GM12878 (cell line): ENCODE data around the gene CILP2. TPM values are rescaled to one million over a fixed set of nuclear protein-coding genes. Genes with fewer than 3 reads are reported as not detected.

Experiments
- ATAC-seq: fragments of 200-7000 bp; cut with Tn5 transposase; 3 replicates; pipeline ENCODE4 v1.9.1; 2020; ENCODE audit warnings: mild to moderate bottlenecking, moderate library complexity
- BruUV-seq: library from RNA; stranded (reverse); fragments of 400-500 nt; replicated peaks from 2 replicates; lab custom pipeline; 2021; lab: Mats Ljungman, UMichigan
- CTCF ChIA-PET: fragments of 300-600 bp; sonication (Branson Sonifier 250); formaldehyde crosslinking; extraction: SDS; loops from one replicate; lab custom pipeline; 2021; ENCODE audit warnings: inconsistent platforms; lab: Yijun Ruan, JAX
- POLR2A ChIA-PET: fragments of 350-600 bp; formaldehyde crosslinking; extraction: SDS; loops from one replicate; lab custom pipeline; 2021; ENCODE audit warnings: inconsistent platforms; lab: Charles Lee
- RAD21 ChIA-PET: fragments of 300-600 bp; sonication (Branson Sonifier 250); formaldehyde crosslinking; loops from one replicate; lab custom pipeline; 2023; ENCODE audit warnings: antibody characterized with exemption; ENCODE audit not compliant: unreplicated experiment; lab: Charles Lee
- SMC1A ChIA-PET: fragments of 300-600 bp; sonication (Branson Sonifier 250); formaldehyde crosslinking; loops from one replicate; lab custom pipeline; 2023; ENCODE audit not compliant: unreplicated experiment, uncharacterized antibody; lab: Charles Lee
- DNase-seq: peaks from one replicate; pipeline ENCODE4 v3.0.0-alpha.2; 2011; ENCODE audit warnings: low read depth, low spot score
- FAIRE-seq: peaks from 3 replicates; lab custom pipeline; 2011; peaks lifted over from hg19 to GRCh38; lab: Jason Lieb, UNC
- H2AFZ ChIP-seq: 2 replicates; pipeline ENCODE4 v1.6.0; 2011; ENCODE audit warnings: low read depth, low read length, control low read depth; ENCODE audit not compliant: control insufficient read depth
- H3K27ac ChIP-seq: 2 replicates; pipeline ENCODE4 v1.5.1; 2011; ENCODE audit warnings: control low read depth; ENCODE audit not compliant: control insufficient read depth, insufficient read depth
- H3K27me3 ChIP-seq, 2 experiments: replicated peaks in 1 of 2; 2 replicates each; pipeline versions ENCODE4 v1.6.0 to v1.6.1; 2011; ENCODE audit warnings: low read length in 1 of 2; ENCODE audit not compliant: control insufficient read depth in 2 of 2, insufficient read depth in 2 of 2
- H3K36me3 ChIP-seq, 2 experiments: 2 replicates each; pipeline ENCODE4 v1.5.1; 2011; ENCODE audit warnings: low read length in 1 of 2; ENCODE audit not compliant: control insufficient read depth in 2 of 2, insufficient read depth in 2 of 2
- H3K4me1 ChIP-seq: 2 replicates; pipeline ENCODE4 v1.6.1; 2011; ENCODE audit warnings: mild to moderate bottlenecking, low read length, moderate library complexity, mixed read lengths; ENCODE audit not compliant: control insufficient read depth, insufficient read depth
- H3K4me2 ChIP-seq: 2 replicates; pipeline ENCODE4 v1.6.0; 2011; ENCODE audit warnings: control low read depth; ENCODE audit not compliant: control insufficient read depth, insufficient read depth
- H3K4me3 ChIP-seq: fragments of 200-600 bp; sonication (generic); 2 replicates; pipeline ENCODE4 v1.5.1; 2016
- H3K79me2 ChIP-seq: 2 replicates; pipeline ENCODE4 v1.6.0; 2011; ENCODE audit warnings: low read length; ENCODE audit not compliant: control insufficient read depth, insufficient read depth
- H3K9ac ChIP-seq: 2 replicates; pipeline ENCODE4 v1.8.0; 2011; ENCODE audit warnings: low read length, control low read depth, mixed read lengths; ENCODE audit not compliant: control insufficient read depth, insufficient read depth
- H3K9me3 ChIP-seq: replicated peaks from 3 replicates; pipeline ENCODE4 v1.5.1; 2011; ENCODE audit warnings: mild to moderate bottlenecking, low read length; ENCODE audit not compliant: control insufficient read depth, insufficient read depth
- H4K20me1 ChIP-seq: 2 replicates; pipeline ENCODE4 v1.6.0; 2011; ENCODE audit not compliant: control insufficient read depth, insufficient read depth
- CTCF ChIP-seq, 3 experiments: IDR thresholded peaks in 2 of 3; conservative IDR thresholded peaks in 1 of 3; 2 replicates each; pipeline ENCODE4 v1.5.1; 2011; ENCODE audit warnings: low read depth in 3 of 3, low read length in 3 of 3, mild to moderate bottlenecking in 3 of 3, control low read depth in 2 of 3, moderate library complexity in 2 of 3, inconsistent platforms in 1 of 3, mixed read lengths in 1 of 3; ENCODE audit not compliant: control insufficient read depth in 2 of 3, insufficient read depth in 1 of 3; ENCODE audit errors: extremely low read depth in 1 of 3
- EED ChIP-seq: sonication (generic); IDR thresholded peaks from 2 replicates; pipeline ENCODE4 v1.6.1; 2016; ENCODE audit warnings: antibody characterized with exemption, low read depth
- KAT2A ChIP-seq: conservative IDR thresholded peaks from 2 replicates; pipeline ENCODE4 v1.6.1; 2011; ENCODE audit warnings: low read depth, low read length; ENCODE audit not compliant: control insufficient read depth
- MAX ChIP-seq: IDR thresholded peaks from 2 replicates; pipeline ENCODE4 v1.6.1; 2012; ENCODE audit warnings: low read depth, low read length, improper control_type of control experiment
- NR2F1 ChIP-seq: fragments of 450-650 bp; conservative IDR thresholded peaks from 2 replicates; pipeline ENCODE4 v1.6.1; 2017; ENCODE audit warnings: mild to moderate bottlenecking
- RAD21 ChIP-seq: IDR thresholded peaks from 2 replicates; pipeline ENCODE4 v1.6.1; 2011; ENCODE audit warnings: mild to moderate bottlenecking, low read depth, low read length, moderate library complexity; ENCODE audit not compliant: insufficient read depth
- SIX5 ChIP-seq: IDR thresholded peaks from 2 replicates; pipeline ENCODE4 v1.6.1; 2011; ENCODE audit warnings: mild to moderate bottlenecking, low read depth, low read length, moderate library complexity; ENCODE audit not compliant: severe bottlenecking
- SMARCA5 ChIP-seq: fragments of 450-650 bp; IDR thresholded peaks from 2 replicates; pipeline ENCODE4 v1.6.1; 2017; ENCODE audit warnings: mild to moderate bottlenecking
- SMC3 ChIP-seq: IDR thresholded peaks from 2 replicates; pipeline ENCODE4 v1.6.1; 2011; ENCODE audit warnings: low read length, improper control_type of control experiment, borderline replicate concordance
- SRF ChIP-seq, 2 experiments: IDR thresholded peaks; 2 replicates each; pipeline ENCODE4 v1.6.1; 2011; ENCODE audit warnings: low read depth in 2 of 2, low read length in 2 of 2, mild to moderate bottlenecking in 1 of 2, moderate library complexity in 1 of 2
- TARDBP ChIP-seq: IDR thresholded peaks from 2 replicates; pipeline ENCODE4 v1.6.1; 2016; ENCODE audit warnings: borderline replicate concordance
- WGBS: methylation state at CpG from one replicate; pipeline ENCODE4 v1.1.6; 2016; ENCODE audit warnings: low lambda C conversion rate; ENCODE audit not compliant: insufficient replicate concordance, insufficient coverage; ENCODE audit errors: missing lambda C conversion rate; 5-methylcytosine and 5-hydroxymethylcytosine counted together
- in situ Hi-C: fragments of 300-500 bp; cut with MboI; formaldehyde crosslinking; loops from 9 replicates; pipeline ENCODE4 v1.14.3; 2018; ENCODE audit warnings: mixed read lengths
- intact Hi-C: fragments of 100-400 bp; cut with micrococcal nuclease; formaldehyde crosslinking; loops from one replicate; pipeline ENCODE4 v1.14.2; 2022; ENCODE audit not compliant: unreplicated experiment
- polyA plus RNA-seq, 11 experiments: library from polyadenylated mRNA; depleted of rRNA in 4 of 11; unstranded in 6 of 11; stranded (reverse) in 5 of 11; fragments of >200 nt; fragmentation: Nextera tagmentation in 4 of 11; fragmentation: Illumina TruSeq in 1 of 11; extraction: Ambion mirVana in 4 of 11; extraction: Trizol in 1 of 11; gene quantifications; 1 replicate in 1 of 11; 2 replicates in 10 of 11; pipeline versions ENCODE4 v1.2.1 to v1.2.3, GENCODE V29; 2011 to 2016; ENCODE audit warnings: inconsistent platforms in 2 of 11, missing spikeins in 2 of 11, low read depth in 1 of 11
- total RNA-seq, 4 experiments: library from RNA; depleted of rRNA in 3 of 4; stranded (reverse); fragments of >200 nt in 3 of 4; fragmentation: Illumina TruSeq in 1 of 4; extraction: Trizol in 1 of 4; gene quantifications; 2 replicates each; pipeline versions ENCODE4 v1.2.1 to v1.2.3, GENCODE V29; 2013 to 2021

CILP2 gene
- total and polyA plus RNA-seq, 10 of the 15 experiments (the other 5 are each of a cell fraction or from before 2014, with no cell fraction given) = 0.05 to 0.08 (median 0.06) TPM; not detected in 6

GRCh38 chr19:19554074-19555023, 16.3 kb downstream of the CILP2 start:
- ChIA-PET RAD21 (interaction anchor here (0.6 to 3.1 kb wide), 7 partner anchors 20 to 190 kb away, joined by 3 to 18 read pairs (median 4); no protein-coding TSS in a partner anchor), SMC1A (interaction anchor here (1.0 to 1.9 kb wide), 8 partner anchors 22 to 189 kb away, joined by 3 to 7 read pairs (median 4); no protein-coding TSS in a partner anchor), CTCF (interaction anchor here (0.8 to 7.2 kb wide), 32 partner anchors 10 to 222 kb away, joined by 3 to 50 read pairs (median 4); partner anchors contain the start of genes GMIP, NDUFA13 and TSSK6), POLR2A (interaction anchor here (0.6 kb wide), 2 partner anchors 225 to 594 kb away, joined by 3 to 4 read pairs; no protein-coding TSS in a partner anchor)
- no peak overlapping the region for H3K4me2 ChIP-seq
- no peaks in the 10 kb centered on the region for H3K4me1 ChIP-seq
- BruUV-seq = no TSS peak
- no peaks in the 10 kb centered on the region for H3K9me3 ChIP-seq
- in situ Hi-C loops = no loop called here
- WGBS = 43% methylated on average over 31 of the region's 34 CpGs
- no peak overlapping the region for H2AFZ ChIP-seq
- no peak overlapping the region for H3K27ac ChIP-seq
- no peaks in the 10 kb centered on the region for H3K79me2 ChIP-seq
- intact Hi-C loops = loop anchor here (5.0 kb wide), 1 partner anchor 88 kb away; the partner anchor contains the start of gene GMIP
- H3K9ac ChIP-seq = no peak overlapping the region
- ATAC-seq = peak; percentile 80
- no peaks in the 10 kb centered on the region for H4K20me1 ChIP-seq
- no peaks in the 10 kb centered on the region for H3K36me3 ChIP-seq
- FAIRE-seq = peak; percentile 49
- DNase-seq = no peak
- H3K4me3 ChIP-seq = no peak overlapping the region
- H3K27me3 ChIP-seq = no peaks in the 10 kb centered on the region
- 0 out of 2 replicates have a peak, but pooled peaks have one; percentile 21 for TF ChIP-seq NR2F1
- TF ChIP-seq SMARCA5 = peak; percentile 69; the same call in 1 of the 2 replicates
- peak; percentile 53; the same call in 1 of the 2 replicates for TF ChIP-seq SMC3
- TF ChIP-seq MAX = no peak
- TF ChIP-seq EED = no peak
- TF ChIP-seq TARDBP = no peak
- peak; percentile 56 to 86 (median 75) for TF ChIP-seq CTCF (IDR thresholded peaks at IDR 0.05 in 2 of 3, conservative IDR thresholded peaks at IDR 0.05 in 1 of 3; ENCODE audit: control insufficient read depth in 2 of 3, extremely low read depth in 1 of 3, insufficient read depth in 1 of 3, low read depth in 3 of 3, low read length in 3 of 3)
- TF ChIP-seq RAD21 = peak; percentile 46
- TF ChIP-seq KAT2A = no peak
- no peak for TF ChIP-seq SIX5
- TF ChIP-seq SRF (IDR thresholded peaks at IDR 0.05; ENCODE audit: low read depth in 2 of 2, low read length in 2 of 2) = no peak
